Neural cell (in vitro differentiated cells): ENCODE results near the gene SCN1A.

ENCODE experiments used
- CTCF ChIP-seq: fragments of 450-650 bp; IDR thresholded peaks from 2 replicates; pipeline ENCODE4 v1.5.1; 2014; ENCODE audit warnings: antibody characterized with exemption, mild to moderate bottlenecking, moderate library complexity; ENCODE audit not compliant: poor library complexity, severe bottlenecking
- EP300 ChIP-seq: fragments of 450-650 bp; conservative IDR thresholded peaks from 2 replicates; pipeline ENCODE4 v1.6.1; 2014; ENCODE audit warnings: antibody characterized with exemption, mild to moderate bottlenecking, moderate library complexity; ENCODE audit not compliant: poor library complexity, severe bottlenecking
- POLR2AphosphoS5 ChIP-seq: IDR thresholded peaks from 2 replicates; pipeline ENCODE4 v1.6.1; 2012

DNA sequence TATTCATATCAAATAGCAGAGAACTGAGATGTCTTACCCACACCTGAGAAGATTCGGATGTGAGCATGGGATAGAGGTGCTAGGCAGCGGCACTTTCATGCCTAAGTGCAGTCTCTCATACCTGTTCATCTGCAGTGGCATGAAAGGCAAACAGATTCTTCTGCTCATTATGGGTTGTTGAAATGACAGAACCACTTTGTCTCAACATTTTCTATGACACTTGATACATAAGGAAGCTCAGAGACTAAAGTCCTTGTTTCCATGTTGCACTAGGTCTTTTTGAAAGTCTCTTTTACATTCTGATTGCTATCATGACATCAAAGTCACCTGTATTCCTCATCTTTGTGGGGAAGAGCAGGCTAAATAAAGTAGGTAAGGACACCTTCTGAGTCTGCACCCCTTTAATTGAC is 8.0 kb upstream of the SCN1A start:
- no peak for TF ChIP-seq EP300
- TF ChIP-seq CTCF = no peak
- no peak for TF ChIP-seq POLR2AphosphoS5
